ENCODE measurements around the gene CPT1B. TPM values are rescaled to one million over a fixed set of nuclear protein-coding genes. Genes with fewer than 3 reads are reported as not detected.

CPT1B gene
- total and polyA plus RNA-seq, 10 of the 15 experiments (the other 5 are each of a cell fraction or from before 2014, with no cell fraction given), result 3.5 to 54.0 (median 21.7) TPM

- Histone ChIP-seq H3K27me3 (replicated peaks in 1 of 2; ENCODE audit: control insufficient read depth in 2 of 2, insufficient read depth in 2 of 2, low read length in 1 of 2) (peaks cover 0 to 1% of the 10 kb centered on the region in 2 experiments; a peak in 1 of 4 replicates), H3K9me3 (replicated peaks; ENCODE audit: control insufficient read depth, insufficient read depth, low read length) (no peaks in the 10 kb centered on the region), H3K4me3 (no peak within 1 kb of the TSS), H3K4me1 (ENCODE audit: control insufficient read depth, insufficient read depth, low read length) (peaks cover 37% of the 10 kb centered on the region), H3K27ac (ENCODE audit: control insufficient read depth, insufficient read depth) (peak within 1 kb of the TSS; percentile 45; the same call in 1 of the 2 replicates), H3K36me3 (ENCODE audit: control insufficient read depth in 2 of 2, insufficient read depth in 2 of 2, low read length in 1 of 2) (no peaks in the 10 kb centered on the region), H3K4me2 (ENCODE audit: control insufficient read depth, insufficient read depth) (peak within 1 kb of the TSS; percentile 31), H4K20me1 (ENCODE audit: control insufficient read depth, insufficient read depth) (no peaks in the 10 kb centered on the region), H3K79me2 (ENCODE audit: control insufficient read depth, insufficient read depth, low read length) (peaks cover 5% of the 10 kb centered on the region), H3K9ac (ENCODE audit: control insufficient read depth, insufficient read depth, low read length) (peak within 1 kb of the TSS; percentile 51; the same call in 1 of the 2 replicates), H2AFZ (ENCODE audit: control insufficient read depth, low read depth, low read length) (no peak within 1 kb of the TSS)
- ATAC-seq, result no peak
- no TSS peak for BruUV-seq (replicated peaks)
- intact Hi-C loops (cut with micrococcal nuclease; ENCODE audit: unreplicated experiment) (no loop called here), in situ Hi-C loops (cut with MboI) (no loop called here)
- 83% methylated on average over 10 of the region's 10 CpGs for WGBS (ENCODE audit: insufficient coverage, insufficient replicate concordance, low lambda C conversion rate, missing lambda C conversion rate)
- TF ChIP-seq RELA (IDR thresholded peaks at IDR 0.05; ENCODE audit: borderline replicate concordance, partially characterized antibody) (no peak), RB1 (IDR thresholded peaks at IDR 0.05; ENCODE audit: borderline replicate concordance) (no peak), POLR2A (IDR thresholded peaks at IDR 0.05; ENCODE audit: low read depth, low read length) (0 out of 2 replicates have a peak, but pooled peaks have one; percentile 10), USF2 (IDR thresholded peaks at IDR 0.05; ENCODE audit: borderline replicate concordance, low read depth, low read length) (no peak), CTCF (IDR thresholded peaks at IDR 0.05 in 2 of 3, conservative IDR thresholded peaks at IDR 0.05 in 1 of 3; ENCODE audit: control insufficient read depth in 2 of 3, extremely low read depth in 1 of 3, insufficient read depth in 1 of 3, low read depth in 3 of 3, low read length in 3 of 3) (peak in 2 of 3 experiments; percentile 17 to 20; a peak in 1 of 6 replicates), NR2F1 (conservative IDR thresholded peaks at IDR 0.05) (no peak), CHD1 (IDR thresholded peaks at IDR 0.05; ENCODE audit: low read depth, low read length) (no peak), ATF3 (IDR thresholded peaks at IDR 0.05; ENCODE audit: borderline replicate concordance, extremely low read depth, low read depth, low read length) (no peak)
- ChIA-PET CTCF (interaction anchor here (0.9 to 2.4 kb wide), 4 partner anchors 12 to 75 kb away, joined by 3 to 13 read pairs (median 6); partner anchors contain the start of genes SCO2 and SYCE3), RAD21 (ENCODE audit: unreplicated experiment) (interaction anchor here (0.9 to 2.6 kb wide), 3 partner anchors 11 to 20 kb away, joined by 3 to 9 read pairs (median 4); partner anchors contain the start of gene SYCE3), SMC1A (ENCODE audit: uncharacterized antibody, unreplicated experiment) (interaction anchor here (1.1 kb wide), 1 partner anchor 21 kb away, joined by 3 read pairs; no protein-coding TSS in a partner anchor), POLR2A (interaction anchor here (1.0 to 2.1 kb wide), 6 partner anchors 11 to 38 kb away, joined by 3 to 15 read pairs (median 5); partner anchors contain the start of genes LMF2, SCO2, SYCE3 and TYMP)
- DNase-seq (ENCODE audit: low read depth, low spot score), result no peak
- FAIRE-seq, result no peak
These were observed 32.5 kb downstream of the CPT1B start, which contains the start of gene KLHDC7B for GRCh38 chr22:50545522-50546325. Gene KLHDC7B, plus strand, starts transcription at chr22:50545899. Its CDS starts 345 bp downstream, at chr22:50546244.
